HG03460 (cell line): Measurements from ENCODE around the gene CPSF3.

Source experiments
- ATAC-seq: cut with Tn5 transposase; IDR thresholded peaks from one replicate; pipeline ENCODE4 v1.9.1; 2021; ENCODE audit not compliant: unreplicated experiment

CPSF3 gene

DNA sequence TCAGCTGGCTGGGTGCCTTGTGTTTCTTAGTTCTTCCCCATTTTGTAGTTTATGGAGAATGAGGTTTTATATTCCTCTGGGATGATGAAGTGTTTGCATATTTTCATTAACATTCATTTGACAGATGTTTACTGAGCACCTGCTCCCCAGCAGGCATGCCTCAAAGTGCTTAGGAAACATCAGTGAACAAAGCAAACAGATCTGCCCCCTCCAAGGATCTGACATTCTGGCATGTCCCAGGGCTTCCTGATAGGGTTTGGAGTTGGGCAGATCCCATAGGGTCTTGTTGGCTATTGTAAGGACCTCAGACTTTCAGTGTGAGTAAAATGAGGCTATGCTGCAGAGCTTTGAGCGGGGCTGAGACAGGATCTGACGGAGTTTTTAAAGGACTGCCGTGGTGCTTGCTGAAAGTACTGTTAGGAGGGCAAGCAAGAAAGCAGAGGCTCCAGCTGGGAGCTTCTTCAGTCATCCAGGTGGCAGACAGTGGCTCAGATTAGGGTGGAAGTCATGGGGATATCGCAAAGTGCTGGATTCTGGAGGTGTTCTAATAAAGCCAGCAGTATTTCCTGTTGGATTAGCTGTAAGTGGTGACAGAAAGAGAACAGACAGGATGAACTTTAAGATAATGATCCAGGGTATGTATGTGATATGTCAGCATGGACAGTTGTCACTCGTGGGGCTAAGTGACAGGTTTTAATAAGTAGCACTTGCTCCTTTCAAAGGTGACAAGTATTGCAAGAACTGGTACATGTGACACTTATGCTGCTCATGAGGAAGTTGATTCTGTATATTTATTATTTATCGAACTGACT, 39.6 kb downstream of the CPSF3 start:
- no peak for ATAC-seq

DNA sequence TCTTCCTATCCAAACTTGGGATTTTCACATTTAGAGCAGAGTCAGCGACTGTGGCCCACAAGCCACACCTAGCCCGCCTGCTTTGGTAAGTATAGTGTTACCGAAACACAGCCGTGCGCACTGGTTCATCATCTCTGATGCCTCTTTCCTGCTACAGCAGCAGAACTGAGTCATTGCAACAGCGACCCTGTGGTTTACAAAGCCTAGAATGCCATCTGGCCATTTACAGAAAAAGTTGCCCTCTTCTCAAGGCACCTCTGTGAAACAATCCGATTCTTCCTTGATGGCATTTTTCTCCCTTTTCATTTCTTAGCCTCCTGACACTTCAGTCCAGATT, 40.2 kb downstream of the CPSF3 start:
- no peak for ATAC-seq

DNA sequence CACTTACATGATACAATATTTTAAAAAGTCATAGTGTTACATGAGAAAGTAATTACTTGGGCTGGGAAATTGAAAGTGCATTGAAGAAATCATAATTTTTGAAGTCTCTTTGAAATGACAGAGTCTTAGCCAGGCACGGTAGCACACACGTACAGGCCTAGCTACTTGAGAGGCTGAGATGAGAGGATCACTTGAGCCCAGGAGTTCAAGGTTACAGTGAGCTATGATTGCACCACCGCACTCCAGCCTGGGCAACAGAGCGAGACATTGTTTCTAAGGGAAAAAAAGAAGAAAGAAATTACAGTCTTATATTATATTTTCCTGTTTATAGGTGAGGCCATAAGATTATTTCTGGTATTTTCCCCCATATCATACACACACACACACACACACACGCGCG, 41.7 kb downstream of the CPSF3 start:
- ATAC-seq, result no peak

DNA sequence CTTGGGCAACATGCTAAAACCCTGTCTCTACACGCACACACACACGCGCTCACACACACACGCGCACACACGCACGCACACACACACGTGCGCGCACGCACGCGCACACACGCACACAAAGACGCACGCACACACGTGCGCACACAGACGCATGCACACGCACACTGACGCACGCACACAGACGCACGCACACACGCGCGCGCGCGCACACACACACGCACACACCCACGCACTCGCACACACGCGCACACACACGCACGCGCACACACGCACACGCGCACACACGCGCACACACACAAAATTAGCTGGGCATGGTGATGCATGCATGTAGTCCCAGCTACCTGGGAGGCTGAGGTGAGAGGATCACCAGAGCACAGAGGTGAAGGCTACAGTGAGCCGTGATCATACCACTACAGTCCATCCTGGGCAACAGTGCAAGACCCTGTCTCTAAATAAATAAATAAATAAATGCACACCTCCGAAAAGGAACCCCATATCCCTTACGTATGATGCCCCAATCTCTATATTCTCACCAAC, 42.8 kb downstream of the CPSF3 start:
- no peak for ATAC-seq

DNA sequence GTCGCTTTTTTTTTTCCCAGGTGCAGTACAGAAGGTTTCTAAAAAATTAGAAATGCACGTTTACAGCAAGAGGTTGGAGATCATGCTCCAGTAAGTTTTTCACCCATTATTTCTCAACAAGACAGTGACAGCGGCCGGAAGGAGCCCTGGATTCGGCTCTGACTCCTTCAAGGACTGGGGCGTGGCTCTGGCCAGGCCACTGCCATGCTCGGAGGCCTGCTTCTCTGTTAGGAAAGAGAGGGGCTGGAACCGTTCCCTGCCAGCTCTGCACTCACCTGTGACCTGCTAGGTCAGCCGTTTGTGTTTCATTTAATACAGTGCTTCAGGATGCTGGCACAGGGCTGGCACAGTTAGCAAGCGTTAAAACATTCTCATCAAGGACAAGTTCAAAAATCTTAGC, 44.2 kb downstream of the CPSF3 start:
- no peak for ATAC-seq

DNA sequence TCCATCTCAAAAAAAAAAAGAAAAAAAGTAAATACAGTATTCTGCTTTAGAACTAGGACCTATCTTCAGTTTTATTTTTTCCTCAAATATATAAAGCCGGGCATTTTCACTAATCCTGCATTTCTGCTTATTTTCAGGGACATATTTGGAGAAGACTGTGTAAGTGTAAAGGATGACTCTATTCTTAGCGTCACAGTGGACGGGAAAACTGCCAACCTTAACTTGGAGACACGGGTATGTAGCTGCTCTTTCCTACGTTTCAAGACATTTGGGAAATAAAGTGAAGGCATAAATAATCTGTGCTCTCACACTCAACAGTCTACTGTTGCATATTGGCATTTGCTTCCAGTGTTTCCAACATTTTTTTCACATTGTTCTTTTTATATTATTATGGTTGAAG, 47.8 kb downstream of the CPSF3 start:
- no peak for ATAC-seq

DNA sequence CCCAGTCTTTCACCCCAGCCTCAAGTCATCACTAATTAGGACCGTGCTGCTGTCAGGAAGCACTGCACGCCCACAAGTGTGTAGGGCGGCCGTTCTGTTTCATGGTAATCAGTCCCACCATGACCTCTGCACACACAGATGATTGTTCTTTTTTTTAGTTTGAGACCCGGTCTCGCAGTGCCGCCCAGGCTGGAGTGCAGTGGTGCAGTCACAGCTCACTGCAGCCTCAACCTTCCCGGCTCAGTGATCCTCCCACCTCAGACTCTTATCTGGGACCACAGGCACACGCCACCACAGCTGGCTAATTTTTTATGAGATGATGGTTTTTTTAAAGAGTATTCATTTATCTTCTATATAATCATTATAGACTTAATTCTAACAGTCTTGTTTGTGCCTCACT, 49.1 kb downstream of the CPSF3 start:
- no peak for ATAC-seq

DNA sequence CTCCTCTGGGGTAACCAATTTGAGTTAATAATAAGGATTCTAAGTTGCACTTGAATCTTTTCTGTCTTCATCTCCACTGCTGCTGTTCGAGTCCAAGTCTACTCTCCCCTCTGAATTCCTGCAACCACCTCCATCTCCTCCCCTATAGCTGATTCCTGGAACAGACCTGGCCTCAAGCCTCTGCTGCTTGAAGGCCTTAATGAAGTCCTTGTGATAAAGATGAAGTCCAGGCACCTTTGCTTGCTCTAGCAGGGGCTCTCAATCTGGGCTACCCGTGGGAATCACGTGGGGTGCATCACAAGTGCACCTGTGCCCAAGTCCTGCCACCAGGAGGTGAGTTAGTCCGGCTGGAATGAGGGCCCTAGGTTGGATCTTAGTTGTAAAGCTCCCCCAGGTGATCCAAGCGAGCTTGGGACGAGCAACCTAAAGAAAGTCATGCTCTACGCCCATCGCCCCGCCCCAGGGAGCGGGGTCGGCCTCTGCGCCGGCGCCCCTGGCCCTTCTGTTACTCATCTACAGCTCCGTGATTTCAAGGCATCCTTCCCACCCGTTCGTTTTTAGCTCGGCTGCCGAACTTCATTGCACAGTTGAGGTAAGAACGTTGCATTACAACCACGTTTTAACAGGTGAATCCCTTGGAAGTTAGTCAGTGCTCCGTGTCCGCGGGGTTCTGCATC, 50.0 kb downstream of the CPSF3 start:
- ATAC-seq, result peak; percentile 7

DNA sequence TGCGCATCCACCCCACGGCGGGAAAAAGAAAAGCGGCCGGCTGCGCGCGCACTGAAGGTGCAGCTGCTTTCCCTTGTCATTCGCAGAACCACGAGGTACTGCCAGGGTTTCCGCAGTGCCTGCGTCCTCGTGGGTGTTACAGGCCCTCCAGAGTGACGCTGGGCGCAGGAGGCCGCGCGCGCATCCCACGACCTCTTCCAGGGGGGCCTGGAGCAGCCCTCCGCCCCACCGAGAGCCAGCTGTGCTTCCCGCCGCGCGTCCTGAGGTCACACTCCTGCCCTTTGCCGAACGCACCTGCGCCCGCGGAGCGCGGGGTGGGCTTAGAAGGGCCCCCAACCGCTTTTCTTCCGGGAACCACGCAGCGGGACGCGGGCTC, 50.5 kb downstream of the CPSF3 start:
- ATAC-seq, result peak; percentile 31

DNA sequence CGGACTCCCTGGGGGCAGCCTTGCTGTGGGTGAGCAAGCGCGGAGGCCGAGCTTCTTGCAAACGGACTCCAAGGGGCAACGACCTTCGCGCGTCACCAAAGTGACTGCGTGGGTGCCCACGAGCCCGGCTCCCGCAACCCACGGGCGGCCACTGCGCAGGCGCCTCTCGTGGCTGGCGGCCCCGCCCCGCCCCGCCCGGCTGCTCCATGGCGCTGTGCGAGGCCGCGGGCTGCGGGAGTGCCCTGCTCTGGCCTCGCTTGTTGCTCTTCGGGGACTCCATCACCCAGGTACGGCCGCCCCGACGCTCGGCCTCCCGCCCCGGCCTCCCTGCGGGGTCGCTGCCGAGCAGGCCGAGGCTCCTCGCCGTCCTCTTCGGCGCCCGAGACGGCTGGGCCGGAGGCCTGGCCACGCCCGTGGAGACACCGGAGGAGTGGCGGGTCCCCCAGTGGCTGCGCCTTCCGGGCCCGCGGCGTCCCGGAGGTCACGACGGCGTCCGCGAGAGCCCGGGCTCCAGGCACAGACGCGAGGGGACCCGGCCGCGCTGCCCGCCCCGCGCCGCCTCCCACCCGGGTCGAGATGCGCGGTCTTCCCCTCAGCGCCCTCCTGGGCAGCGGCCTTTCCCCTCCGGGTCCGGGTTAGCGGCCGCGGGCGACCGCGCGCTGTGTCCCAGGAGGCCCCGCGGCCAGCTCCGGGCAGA, 51.1 kb downstream of the CPSF3 start, which contains the start of gene IAH1:
Gene IAH1, plus strand, starts transcription at position 191 of the 697 bp plus-strand sequence. Its CDS starts 16 bp downstream, at position 207.
- ATAC-seq, result peak; percentile 68

DNA sequence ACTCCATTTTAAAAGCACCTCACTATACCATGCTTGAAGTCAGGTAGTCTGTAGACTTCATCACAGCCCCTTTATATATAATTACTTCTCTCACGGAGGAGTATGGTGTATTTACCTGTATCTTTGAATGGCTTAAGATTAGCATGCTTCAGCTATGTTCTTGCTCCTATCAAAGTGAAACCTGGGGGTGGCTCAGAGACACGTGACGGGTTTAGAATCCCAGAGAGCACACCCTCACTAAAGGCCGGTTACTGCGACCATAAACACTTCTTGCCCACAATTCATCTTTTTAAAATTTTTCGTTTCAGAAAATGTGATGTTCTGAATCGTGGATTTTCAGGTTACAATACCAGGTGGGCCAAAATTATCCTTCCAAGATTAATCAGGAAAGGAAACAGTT, 54.5 kb downstream of the CPSF3 start:
- no peak for ATAC-seq

DNA sequence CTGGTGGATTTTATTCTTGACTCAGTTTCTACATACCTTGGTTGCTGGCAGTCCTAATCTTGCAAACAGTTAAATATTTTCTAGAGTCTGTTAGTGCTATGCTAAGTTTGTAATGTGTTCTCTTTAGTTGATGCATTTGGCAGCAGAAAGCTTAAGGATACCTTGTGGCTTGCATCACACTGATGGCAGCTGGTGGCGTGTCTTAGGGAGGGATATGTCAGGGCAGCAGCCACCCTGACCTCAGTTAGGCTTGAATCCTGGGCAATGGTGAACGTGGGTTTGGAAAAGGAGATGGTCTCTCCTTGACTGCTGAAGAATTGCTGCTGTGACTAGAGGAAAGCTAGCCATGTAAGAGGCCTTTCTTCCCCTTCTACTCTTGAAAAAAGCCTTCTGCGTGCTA, 55.1 kb downstream of the CPSF3 start:
- no peak for ATAC-seq

DNA sequence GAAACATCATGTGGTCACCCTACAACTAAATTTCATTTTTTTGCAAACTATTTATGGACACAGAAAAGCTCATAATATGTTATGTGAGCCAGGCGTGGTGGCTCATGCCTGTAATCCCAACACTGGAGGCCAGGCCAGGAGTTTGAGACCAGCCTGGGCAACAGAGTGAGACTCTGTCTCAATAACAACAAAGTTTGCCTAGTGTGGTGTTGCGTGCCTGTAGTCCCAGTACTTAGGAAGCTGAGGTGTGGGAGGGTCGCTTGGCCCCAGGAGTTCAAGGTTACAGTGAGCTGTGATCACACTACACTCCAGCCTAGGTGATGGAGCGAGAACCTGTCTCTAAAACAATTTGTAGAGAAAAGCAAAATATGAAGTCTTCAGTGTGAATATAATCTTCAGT, 56.7 kb downstream of the CPSF3 start:
- ATAC-seq, result no peak

DNA sequence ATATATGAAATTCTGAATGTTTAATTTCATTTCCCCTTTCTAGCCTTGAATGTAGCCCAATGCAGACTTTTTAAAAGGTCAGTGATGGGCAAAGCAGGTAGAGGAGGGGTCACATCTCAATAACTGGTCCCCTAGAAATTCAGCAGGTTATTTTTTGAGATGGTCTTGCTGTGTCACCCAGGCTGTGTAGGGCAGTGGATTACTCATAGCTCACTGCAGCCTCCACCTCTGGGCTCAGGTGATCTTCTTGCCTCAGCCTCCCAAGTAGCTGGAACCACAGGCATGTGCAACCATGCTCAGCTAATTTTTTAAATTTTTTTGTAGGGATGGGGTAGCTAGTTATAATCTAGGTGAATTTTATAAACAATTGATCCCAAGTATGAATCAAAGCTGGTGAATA, 59.7 kb downstream of the CPSF3 start:
- ATAC-seq, result no peak

DNA sequence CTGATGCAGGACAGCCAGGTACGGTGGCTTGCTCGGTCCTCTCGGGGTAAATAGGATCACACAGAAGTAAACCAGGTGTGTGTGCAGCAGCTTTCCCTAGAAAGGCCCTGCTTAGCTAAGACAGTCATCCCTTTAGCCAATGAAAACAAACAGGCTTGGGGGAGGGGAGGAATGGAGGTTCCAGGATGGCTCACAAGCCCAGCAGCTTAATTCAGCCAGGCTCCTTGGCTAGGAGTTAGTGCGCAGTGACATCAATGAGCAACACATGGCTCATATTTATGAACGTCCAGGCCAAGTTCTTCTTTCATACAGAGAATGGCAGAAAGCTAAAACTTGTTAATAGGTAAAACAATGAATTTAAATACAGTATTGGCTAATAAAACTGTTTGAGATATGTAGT, 61.1 kb downstream of the CPSF3 start:
- no peak for ATAC-seq

DNA sequence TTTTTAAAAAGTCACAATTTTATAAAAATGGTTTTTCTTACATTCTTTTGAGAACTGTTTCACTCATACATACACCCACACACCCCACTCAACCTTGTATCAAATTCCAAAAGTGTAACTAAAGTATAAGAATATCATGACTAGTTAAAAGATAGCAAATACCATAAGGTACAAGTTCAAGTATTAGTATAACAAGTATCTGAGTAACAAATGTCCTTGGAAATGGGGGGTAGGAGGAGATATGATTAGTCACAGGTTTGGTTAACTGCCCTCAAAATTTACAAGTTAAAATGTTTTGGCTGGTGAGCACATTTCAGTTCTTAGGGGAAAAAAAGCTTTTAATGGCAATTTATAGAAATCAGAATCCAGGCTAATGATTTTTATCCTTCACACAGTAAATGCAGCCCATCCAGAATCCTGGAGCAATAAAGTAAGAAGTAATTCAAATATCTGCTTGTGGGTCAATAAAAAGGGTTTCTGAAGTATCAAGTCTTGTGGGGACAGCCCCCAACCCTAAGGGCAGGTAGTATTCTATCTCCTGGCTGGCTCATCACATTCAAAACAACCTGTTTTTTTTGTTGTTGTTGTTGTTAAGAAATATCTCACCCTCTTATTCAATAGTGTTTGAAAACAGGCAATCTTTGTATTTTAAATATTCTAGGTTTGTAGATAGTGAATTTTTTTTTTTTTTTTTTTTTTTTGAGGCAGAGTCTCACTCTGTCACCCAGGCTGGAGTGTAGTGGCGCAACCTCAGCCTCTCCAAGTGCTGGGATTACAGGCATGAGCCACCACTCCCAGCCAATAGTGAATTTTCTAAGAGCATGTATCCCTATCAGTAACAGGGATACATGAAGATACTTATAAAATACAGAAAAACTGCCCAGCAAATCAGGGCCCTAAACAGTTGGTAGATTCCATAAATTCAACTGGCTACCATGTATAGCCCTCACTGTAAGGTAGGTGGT, 65.4 kb downstream of the CPSF3 start:
- no peak for ATAC-seq

DNA sequence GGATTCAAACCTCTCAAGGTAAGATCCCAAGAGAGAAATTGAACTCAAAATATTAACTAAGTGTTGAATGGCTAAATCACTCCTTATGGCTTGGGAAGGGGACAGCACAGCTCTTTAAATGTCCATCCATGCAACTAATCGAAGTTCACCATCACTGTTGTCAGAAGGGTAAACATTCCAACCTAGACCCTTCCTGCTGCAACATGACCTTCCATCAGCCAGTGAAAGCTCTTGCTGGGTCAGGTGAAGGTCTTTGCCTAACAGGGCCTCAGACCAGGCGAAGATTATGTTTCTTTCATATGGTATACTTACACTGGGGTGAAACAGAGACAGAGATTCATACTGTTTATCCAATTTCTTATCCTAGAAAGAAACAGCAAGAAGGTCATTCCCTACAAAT, 67.3 kb downstream of the CPSF3 start:
- ATAC-seq, result no peak

DNA sequence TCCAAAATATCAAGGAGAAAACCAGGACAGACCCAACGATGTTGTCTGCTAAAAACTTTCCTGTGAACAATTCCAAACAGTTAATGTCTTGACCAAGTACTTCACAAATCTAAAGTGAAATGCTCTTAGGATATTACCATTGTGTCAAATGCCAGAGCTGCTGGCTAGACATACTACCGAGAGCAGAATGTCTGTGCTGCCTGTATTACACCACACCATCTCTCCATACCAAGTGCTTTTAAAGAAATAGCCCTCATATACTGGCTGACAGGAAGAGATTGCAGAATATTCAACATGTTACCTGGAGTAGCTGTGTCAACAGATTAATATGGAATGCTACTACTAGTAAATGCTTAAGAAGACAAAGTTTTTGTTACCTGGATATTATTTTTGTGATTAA, 69.5 kb downstream of the CPSF3 start:
- ATAC-seq, result no peak

DNA sequence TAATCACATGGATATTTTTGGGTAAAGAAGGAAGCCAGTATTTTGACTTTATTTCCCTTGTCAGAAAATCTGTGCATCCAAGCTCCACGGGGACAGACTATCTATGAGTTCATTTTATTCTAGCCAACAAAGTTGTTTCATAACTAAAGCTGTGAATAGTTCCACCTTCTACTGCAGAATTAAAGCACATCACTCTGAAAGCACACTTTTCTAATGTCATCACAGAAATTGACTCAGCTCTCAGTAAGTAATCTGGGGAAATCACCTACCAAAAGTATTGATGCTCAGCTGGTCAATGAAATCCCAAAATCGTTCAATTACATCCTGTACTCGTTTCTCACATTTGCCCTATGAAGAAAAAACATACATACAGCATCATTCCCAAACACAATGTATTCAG, 70.0 kb downstream of the CPSF3 start:
- no peak for ATAC-seq

DNA sequence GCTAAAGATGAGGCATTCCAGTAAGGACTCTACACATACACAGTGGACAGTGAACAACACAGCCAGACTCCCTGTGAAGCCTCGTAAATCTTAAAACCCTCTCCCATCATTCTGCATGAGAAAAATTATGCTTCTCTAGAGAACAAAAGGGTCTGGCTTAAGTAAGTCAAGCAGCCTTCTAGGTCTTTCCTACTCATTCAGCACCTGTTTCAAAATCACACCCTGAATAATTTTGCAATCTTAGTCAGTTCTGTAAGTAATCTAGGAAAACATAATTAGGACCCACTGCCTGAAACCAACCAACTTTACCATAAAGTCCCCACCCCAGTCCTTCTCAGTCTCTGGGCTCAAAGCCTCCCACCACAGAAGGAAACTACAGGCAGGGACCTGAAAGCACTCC, 70.6 kb downstream of the CPSF3 start:
- no peak for ATAC-seq

DNA sequence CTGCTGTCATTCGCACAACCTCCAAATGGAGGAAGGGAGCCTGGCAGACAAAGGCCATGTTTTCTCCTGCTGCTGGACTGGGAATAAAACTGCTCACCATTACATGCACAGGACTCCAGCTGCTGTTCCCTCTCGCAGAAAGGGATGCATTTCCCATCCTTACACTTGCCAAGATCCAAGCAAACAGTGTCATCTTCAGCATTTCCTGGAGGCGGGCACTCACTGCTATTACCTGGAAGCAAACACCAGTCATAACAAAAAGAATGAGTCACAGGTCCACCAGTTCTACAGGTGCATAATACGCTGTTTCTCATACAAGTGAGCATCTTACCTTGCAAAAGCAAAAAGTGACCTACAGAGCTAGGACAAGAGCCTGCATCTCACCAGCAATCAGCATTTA, 73.6 kb downstream of the CPSF3 start:
- no peak for ATAC-seq
